ENCODE results near the gene ARHGAP8.

ARHGAP8 gene

GRCh38 chr22:44859641-44860040 lies 107.3 kb downstream of the ARHGAP8 start:
- DNase-seq (ENCODE audit: insufficient read length) = no peak
- no peak for FAIRE-seq
- TF ChIP-seq POLR2A (IDR thresholded peaks at IDR 0.05; ENCODE audit: low read depth, low read length) (no peak), TAF1 (IDR thresholded peaks at IDR 0.05; ENCODE audit: borderline replicate concordance, low read depth, low read length) (no peak), POLR2AphosphoS5 (IDR thresholded peaks at IDR 0.05; ENCODE audit: low read depth, low read length) (no peak)

- no peak for DNase-seq (ENCODE audit: insufficient read length)
- no peak for FAIRE-seq
- TF ChIP-seq POLR2A (IDR thresholded peaks at IDR 0.05; ENCODE audit: low read depth, low read length) (no peak), TAF1 (IDR thresholded peaks at IDR 0.05; ENCODE audit: borderline replicate concordance, low read depth, low read length) (no peak), POLR2AphosphoS5 (IDR thresholded peaks at IDR 0.05; ENCODE audit: low read depth, low read length) (no peak)
Measured at GRCh38 chr22:44860311-44860710, 107.9 kb downstream of the ARHGAP8 start.

GRCh38 chr22:44861245-44861644 lies 108.9 kb downstream of the ARHGAP8 start:
- no peak for TF ChIP-seq POLR2AphosphoS5 (IDR thresholded peaks at IDR 0.05; ENCODE audit: low read depth, low read length)
- TF ChIP-seq POLR2A (IDR thresholded peaks at IDR 0.05; ENCODE audit: low read depth, low read length) = no peak
- TF ChIP-seq TAF1 (IDR thresholded peaks at IDR 0.05; ENCODE audit: borderline replicate concordance, low read depth, low read length) = no peak

GRCh38 chr22:44862281-44862680 lies 109.9 kb downstream of the ARHGAP8 start:
- DNase-seq (ENCODE audit: insufficient read length) (no peak), FAIRE-seq (no peak)
- TF ChIP-seq POLR2A (IDR thresholded peaks at IDR 0.05; ENCODE audit: low read depth, low read length) (no peak), POLR2AphosphoS5 (IDR thresholded peaks at IDR 0.05; ENCODE audit: low read depth, low read length) (no peak), TAF1 (IDR thresholded peaks at IDR 0.05; ENCODE audit: borderline replicate concordance, low read depth, low read length) (no peak)

More at GRCh38 chr22:44861245-44861644, 108.9 kb downstream of the ARHGAP8 start:
- DNase-seq (ENCODE audit: insufficient read length) (no peak), FAIRE-seq (no peak)

- DNase-seq (ENCODE audit: insufficient read length) (no peak), FAIRE-seq (no peak)
- TF ChIP-seq POLR2A (IDR thresholded peaks at IDR 0.05; ENCODE audit: low read depth, low read length) = no peak
- no peak for TF ChIP-seq TAF1 (IDR thresholded peaks at IDR 0.05; ENCODE audit: borderline replicate concordance, low read depth, low read length)
- no peak for TF ChIP-seq POLR2AphosphoS5 (IDR thresholded peaks at IDR 0.05; ENCODE audit: low read depth, low read length)
Measured at GRCh38 chr22:44862981-44863860, 110.8 kb downstream of the ARHGAP8 start.

- TF ChIP-seq TAF1 (IDR thresholded peaks at IDR 0.05; ENCODE audit: borderline replicate concordance, low read depth, low read length) (no peak), POLR2A (IDR thresholded peaks at IDR 0.05; ENCODE audit: low read depth, low read length) (no peak), POLR2AphosphoS5 (IDR thresholded peaks at IDR 0.05; ENCODE audit: low read depth, low read length) (no peak)
- FAIRE-seq (no peak), DNase-seq (ENCODE audit: insufficient read length) (no peak)
Measured at GRCh38 chr22:44865193-44866057, 113.0 kb downstream of the ARHGAP8 start.

GRCh38 chr22:44869196-44869595 lies 116.8 kb downstream of the ARHGAP8 start:
- DNase-seq (ENCODE audit: insufficient read length) (no peak), FAIRE-seq (no peak)
- no peak for TF ChIP-seq TAF1 (IDR thresholded peaks at IDR 0.05; ENCODE audit: borderline replicate concordance, low read depth, low read length)
- no peak for TF ChIP-seq POLR2A (IDR thresholded peaks at IDR 0.05; ENCODE audit: low read depth, low read length)
- no peak for TF ChIP-seq POLR2AphosphoS5 (IDR thresholded peaks at IDR 0.05; ENCODE audit: low read depth, low read length)

- DNase-seq (ENCODE audit: insufficient read length) = no peak
- no peak for FAIRE-seq
Measured at GRCh38 chr22:44870021-44870420, 117.6 kb downstream of the ARHGAP8 start.

GRCh38 chr22:44871782-44872181 lies 119.4 kb downstream of the ARHGAP8 start:
- FAIRE-seq (no peak), DNase-seq (ENCODE audit: insufficient read length) (no peak)
- TF ChIP-seq POLR2AphosphoS5 (IDR thresholded peaks at IDR 0.05; ENCODE audit: low read depth, low read length) (no peak), POLR2A (IDR thresholded peaks at IDR 0.05; ENCODE audit: low read depth, low read length) (no peak), TAF1 (IDR thresholded peaks at IDR 0.05; ENCODE audit: borderline replicate concordance, low read depth, low read length) (no peak)

More at GRCh38 chr22:44870021-44870420, 117.6 kb downstream of the ARHGAP8 start:
- no peak for TF ChIP-seq POLR2AphosphoS5 (IDR thresholded peaks at IDR 0.05; ENCODE audit: low read depth, low read length)
- no peak for TF ChIP-seq TAF1 (IDR thresholded peaks at IDR 0.05; ENCODE audit: borderline replicate concordance, low read depth, low read length)
- no peak for TF ChIP-seq POLR2A (IDR thresholded peaks at IDR 0.05; ENCODE audit: low read depth, low read length)

GRCh38 chr22:44876921-44877320 lies 124.5 kb downstream of the ARHGAP8 start:
- no peak for FAIRE-seq
- TF ChIP-seq POLR2AphosphoS5 (IDR thresholded peaks at IDR 0.05; ENCODE audit: low read depth, low read length) (no peak), TAF1 (IDR thresholded peaks at IDR 0.05; ENCODE audit: borderline replicate concordance, low read depth, low read length) (no peak), POLR2A (IDR thresholded peaks at IDR 0.05; ENCODE audit: low read depth, low read length) (no peak)
- no peak for DNase-seq (ENCODE audit: insufficient read length)

Data from GM12892 (cell line).